GM21528 (cell line): ENCODE data around the gene SLC44A1.

Experiments used
- ATAC-seq: cut with Tn5 transposase; IDR thresholded peaks from one replicate; pipeline ENCODE4 v1.9.1; 2021; ENCODE audit warnings: mild to moderate bottlenecking, moderate library complexity; ENCODE audit not compliant: unreplicated experiment, low FRiP score

SLC44A1 gene

DNA sequence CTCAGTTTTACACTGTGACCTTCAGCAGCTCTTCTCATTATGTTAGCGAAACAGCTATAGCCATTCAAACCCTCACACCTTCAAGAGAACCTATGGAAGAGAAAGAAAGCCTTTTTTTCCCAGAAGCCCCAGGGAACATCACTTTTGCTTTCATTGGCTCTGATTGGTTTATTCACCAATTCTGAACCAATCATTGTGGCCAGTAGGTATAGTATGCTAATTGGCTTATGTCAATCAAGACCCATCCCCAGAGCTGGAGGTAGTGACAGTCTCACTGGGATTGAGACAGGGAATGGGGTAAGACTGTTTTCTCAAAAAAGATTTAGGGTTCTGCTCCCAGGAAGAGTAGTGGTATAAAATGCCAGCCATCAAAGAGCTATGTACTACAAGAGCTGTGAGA, 129.3 kb downstream of the SLC44A1 start:
- ATAC-seq = no peak

DNA sequence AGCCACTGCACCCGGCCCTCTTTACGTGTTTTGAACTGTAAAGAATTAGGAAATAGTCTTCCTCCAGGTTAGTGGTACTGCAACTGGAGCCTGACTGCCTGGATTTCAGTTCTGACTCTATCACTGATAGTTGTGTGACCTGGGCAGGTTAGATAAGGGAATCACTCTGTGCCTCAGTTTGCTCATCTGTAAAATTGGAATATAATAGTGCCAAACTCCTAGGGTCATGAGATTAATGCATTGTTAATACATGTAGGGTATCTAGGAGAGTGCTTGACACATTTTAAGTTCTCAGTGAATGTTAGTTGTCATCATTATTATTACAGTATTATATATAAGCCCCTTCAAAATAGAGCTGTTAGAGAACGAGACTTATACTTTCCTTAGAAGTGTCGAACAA, 130.9 kb downstream of the SLC44A1 start:
- ATAC-seq = no peak

DNA sequence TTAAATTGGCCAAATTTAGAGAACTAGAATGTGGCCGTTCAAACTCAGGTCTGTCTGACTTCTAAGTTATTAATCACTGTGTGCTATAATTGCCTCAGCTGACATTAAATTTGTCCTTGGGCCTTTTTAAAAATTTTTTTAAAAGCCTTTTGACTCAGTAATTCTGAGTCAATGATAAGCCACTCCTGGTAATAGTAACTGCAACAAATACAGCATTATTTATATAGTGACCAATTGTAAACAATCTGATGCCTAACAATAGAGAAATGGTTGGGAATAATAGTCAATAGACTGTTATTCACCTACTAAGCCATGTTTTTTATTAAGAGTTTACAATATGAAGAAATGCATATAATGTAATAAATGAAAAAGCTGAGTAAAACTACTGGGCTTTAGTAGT, 132.4 kb downstream of the SLC44A1 start:
- no peak for ATAC-seq

DNA sequence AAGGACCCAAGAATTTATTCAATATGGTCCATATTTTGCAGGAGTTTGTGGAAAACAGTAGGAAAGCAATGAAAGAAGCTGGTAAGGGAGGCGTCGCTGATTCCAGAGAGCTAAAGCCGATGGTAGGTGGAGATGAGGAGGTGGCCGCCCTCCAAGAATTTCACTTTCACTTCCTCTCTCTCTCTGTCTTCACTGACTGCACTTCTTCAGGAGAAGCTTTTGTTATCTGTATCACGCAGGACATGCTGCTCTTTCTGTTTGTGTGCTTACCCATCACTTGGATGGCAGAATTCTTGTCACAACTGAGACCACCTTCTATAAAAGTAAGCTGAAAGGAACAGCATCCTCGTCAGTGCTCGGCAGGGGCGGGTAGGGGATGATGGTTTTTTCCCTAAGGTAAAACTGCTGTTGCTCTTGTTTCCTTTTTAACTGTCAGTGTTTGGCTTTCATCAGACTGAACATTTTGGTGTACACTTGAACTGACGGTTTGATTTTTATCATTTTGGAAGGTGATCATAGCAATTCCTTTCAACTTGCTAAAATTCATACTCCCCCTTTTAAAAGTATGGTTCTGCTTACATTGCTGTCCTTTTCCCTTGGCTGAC, 141.0 kb downstream of the SLC44A1 start:
- ATAC-seq = peak; percentile 99

DNA sequence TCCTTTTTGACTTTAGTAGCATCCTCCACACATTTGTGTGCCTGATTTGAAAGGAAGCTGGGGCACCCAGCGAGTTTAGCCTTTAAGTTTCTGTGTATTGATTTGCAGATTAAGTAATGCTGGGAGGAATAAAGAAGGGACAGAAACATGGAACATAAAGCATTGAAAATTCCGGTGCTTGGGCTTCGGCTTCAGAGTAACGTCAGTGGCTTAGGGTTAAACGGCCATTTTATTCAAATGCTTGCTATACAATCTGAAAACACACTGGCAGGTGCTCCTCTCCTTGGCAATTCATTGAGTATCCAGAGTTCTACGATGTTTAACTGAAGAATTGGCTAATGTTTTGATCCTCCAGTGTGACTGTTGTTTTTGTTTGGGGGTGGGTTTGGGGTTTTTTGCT, 145.3 kb downstream of the SLC44A1 start:
- ATAC-seq = no peak

DNA sequence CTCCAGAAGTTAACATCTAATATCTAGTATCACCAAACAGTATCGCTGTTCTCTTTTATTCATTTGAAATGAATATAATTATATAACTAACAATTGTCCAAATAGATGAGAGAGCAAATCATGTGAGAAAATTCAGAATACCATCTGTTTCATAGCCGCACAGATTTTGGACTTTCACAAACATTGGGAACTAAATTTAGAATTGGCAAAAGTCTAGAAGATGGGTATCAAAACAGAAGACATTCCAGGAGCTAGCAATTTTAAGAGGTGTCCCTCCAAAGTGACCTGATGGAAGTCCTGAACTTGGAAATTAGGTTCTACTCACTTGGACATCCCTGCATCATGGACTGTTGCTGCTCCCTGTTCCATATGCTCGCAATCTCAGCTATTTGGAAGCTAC, 146.4 kb downstream of the SLC44A1 start:
- no peak for ATAC-seq

DNA sequence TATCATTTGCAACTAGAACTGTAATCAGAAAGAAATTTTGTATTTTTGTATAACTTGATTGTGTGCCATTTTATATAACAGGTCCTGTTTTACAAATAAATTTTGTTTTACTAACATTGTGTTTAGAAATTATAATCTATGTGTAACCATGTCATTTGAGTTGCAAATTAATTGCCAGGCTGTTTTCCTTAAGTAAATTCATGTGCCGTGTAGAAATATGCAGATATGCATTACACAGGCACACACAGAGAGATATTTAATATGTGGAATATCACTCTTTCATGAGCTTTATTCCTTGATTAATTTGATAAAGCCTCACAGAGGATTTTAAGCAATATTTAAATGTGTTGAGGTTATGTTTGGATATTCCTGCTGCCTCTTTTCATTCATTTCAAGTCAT, 146.8 kb downstream of the SLC44A1 start:
- no peak for ATAC-seq

DNA sequence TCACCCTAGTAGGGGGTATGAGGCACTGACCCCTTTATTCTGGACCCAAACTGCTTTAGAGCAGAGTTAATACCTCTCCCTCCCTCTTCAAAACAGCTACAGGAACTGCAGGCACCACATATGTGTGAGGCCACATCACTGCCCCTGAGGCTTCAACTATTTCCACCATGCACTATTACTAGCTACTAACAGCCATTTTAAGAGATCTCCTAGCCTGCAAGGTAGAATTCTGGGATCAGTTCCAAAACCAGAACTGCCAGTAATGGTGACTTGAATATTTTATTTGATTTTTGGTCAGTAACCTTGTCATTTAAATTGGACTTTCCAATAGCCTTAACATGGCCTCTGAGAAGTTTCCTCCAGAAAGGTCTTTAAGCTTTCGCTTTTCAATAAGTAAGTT, 148.1 kb downstream of the SLC44A1 start:
- no peak for ATAC-seq

DNA sequence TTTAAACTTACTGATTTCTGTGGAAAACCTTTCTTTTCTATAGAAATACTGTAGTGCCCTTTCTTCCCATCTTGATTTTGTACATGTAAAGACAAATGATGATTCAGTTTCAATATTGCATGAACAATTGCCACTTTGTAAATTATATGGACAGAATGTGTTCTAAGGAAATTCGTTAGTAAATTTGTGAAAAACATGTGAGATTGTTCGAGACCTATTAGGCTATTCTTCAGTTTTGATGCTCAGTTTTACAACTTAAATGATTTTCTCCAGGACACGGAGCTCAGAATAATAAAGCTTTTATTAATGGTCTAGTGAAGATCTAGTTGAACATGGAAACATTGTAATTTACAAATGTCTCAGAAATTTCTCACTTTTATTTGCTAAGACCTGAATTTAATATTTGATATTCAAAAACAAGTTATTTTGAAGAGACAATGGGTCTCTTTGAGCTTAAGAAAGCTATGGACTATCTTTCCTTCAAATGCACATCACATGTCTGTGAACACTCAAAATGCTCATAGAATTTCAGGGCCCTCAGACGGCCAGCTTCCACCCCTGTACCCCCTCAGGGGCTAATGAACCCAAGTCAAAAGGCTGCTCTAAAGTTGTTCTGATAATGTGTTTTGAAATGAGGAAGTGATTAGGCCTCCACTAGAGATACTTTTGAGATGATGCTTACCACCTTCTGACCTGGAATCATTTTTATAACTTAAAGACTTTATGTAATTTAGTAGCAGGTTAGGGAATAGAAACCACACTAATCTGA, 149.3 kb downstream of the SLC44A1 start:
- no peak for ATAC-seq

DNA sequence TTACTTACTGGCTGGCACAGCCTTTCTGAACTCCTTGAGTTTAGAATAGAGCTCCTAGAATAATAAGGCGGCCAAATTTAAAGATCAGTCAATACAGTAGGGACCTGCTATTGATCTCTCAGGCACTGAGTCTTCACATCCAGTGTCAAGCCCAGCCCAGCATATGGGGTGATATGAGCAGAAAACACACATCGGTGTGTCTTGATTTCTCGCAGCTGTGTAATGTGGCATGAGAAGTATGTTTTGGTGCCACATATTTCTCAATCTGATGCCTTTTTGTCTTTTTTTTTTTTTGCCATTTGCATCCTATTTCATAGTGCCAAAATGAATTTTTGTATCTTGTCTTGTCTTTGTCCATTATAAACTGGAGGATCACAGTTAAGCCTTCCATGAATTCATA, 152.0 kb downstream of the SLC44A1 start:
- no peak for ATAC-seq

DNA sequence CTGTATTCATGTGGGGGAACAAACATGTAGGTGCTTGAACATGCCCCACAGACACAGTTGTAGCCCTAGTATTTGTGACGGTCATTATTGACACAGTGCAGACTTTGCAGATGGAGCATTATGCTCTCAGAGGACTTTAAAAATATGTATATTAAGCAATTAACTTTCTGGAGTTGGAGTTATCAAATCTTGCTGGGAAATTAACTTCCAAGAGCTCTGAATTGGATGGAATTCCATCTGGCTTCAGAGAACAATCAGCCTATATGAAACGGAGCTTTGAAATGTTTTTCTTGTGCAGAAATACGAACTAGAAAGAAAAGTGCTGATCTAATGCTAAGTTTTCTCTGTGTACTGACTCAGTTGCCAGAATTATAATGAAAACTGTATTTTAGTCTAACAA, 152.4 kb downstream of the SLC44A1 start:
- no peak for ATAC-seq

DNA sequence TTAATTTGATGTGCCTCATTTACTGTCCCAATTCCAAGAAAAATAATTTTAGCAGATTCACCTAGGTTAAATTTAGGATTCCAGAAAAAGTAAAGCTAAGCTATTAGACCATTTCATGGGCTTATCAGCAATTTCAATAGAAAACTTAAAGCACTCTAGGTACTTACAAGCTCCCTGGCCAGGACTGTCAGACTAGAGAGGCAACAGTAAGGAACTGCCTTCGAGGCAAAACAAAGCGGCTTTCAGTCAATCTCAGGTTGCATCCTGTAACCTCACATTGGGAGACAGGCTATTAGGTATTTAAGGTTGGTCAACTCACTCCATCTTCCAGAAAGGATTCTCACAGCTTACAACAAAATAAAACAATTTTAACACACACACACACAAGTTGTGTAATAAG, 154.7 kb downstream of the SLC44A1 start:
- ATAC-seq = no peak

DNA sequence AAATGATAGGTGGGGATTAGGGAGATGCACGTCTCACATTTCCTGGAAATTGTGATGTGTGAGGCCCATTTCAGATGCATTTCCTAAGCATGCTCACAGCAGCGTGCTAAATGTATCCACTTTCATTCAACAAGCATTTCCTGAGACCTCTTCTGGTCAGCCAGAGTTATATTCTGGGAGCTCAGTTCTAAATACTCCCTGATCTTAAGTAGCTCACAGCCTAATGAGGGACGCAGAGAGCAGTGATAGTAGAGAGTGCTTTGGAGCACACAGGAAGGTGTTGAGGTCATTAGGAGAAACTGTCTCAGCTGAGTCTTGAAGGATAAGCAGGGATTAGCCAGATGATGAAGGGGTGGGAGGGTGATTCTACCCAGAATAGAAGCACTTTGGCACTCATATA, 157.2 kb downstream of the SLC44A1 start:
- no peak for ATAC-seq

DNA sequence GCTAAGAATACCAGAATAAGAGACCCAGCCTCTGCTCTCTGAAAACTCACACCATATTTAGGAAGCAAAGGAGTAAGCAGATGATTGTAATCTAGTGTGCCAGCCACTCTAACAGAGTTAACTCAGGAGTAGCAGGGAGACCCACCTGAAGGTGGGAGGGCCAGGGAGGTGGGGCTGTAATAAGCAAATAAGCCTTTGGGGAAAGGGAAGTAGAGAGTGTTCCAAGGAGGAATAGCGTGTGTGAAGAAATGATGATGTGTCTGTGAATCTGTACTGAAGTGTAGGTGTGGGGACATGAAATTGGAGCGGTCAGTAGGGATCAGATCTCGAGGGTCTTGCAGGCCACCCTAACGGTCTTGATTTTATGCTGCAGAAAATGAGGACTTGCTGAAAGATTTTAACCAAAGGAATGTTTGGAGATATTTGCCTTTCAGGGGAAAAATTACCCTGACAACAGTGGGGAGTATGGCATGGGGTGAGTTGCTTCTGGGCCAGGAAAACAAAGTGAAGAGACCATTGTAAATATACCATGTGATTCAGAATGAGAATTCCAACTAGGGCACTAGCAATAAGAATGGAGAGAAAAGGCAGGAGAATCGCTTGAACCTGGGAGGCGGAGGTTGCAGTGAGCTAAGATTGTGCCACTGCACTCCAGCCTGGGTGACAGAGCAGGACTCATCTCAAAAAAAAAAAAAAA, 159.2 kb downstream of the SLC44A1 start:
- no peak for ATAC-seq

DNA sequence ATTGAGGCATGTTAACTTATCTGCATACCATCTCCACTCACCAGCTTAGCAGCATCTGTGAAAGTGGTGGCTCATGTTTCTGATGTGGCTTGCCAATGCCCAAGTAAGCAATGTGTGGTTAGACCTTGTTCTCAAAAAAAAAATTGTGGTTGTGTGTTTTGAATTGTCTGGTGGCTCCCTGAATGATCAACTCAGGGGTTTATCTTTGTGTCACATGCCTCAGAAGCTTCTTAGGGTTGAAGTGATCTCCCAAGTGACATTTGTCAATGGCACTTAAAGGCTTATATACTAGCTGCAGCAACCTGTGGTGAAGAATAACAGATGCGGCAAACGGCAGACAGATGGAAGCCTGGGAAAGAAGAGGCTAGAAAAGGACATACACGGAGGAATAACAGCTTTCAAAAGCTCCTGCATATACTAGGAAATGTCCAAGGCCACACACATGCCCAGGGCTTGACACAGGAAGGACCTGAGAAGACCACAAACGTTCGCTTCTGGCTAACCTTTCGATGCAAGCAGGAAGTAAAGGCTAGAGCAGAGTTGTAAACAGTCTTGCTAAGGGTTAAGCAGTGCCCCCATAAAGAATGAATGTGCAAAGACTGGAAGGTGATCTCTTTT, 161.2 kb downstream of the SLC44A1 start:
- peak; percentile 93 for ATAC-seq

DNA sequence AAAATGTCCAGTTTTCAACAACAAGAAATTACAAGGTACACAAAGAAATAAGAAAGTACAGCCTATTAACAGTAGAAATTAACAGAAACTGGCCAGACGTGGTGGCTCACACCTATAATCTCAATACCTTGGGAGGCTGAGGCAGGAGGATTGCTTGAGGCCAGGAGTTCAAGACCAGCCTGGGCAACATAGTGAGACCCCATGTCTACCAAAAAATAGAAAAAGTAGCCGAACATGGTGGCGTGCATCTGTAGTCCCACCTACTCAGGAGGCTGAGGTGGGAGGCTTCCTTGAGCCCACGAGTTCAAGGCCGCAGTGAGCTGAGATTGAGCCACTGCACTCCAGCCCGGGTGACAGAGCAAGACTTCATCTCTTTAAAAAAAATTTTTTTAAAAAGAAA, 161.9 kb downstream of the SLC44A1 start:
- no peak for ATAC-seq

DNA sequence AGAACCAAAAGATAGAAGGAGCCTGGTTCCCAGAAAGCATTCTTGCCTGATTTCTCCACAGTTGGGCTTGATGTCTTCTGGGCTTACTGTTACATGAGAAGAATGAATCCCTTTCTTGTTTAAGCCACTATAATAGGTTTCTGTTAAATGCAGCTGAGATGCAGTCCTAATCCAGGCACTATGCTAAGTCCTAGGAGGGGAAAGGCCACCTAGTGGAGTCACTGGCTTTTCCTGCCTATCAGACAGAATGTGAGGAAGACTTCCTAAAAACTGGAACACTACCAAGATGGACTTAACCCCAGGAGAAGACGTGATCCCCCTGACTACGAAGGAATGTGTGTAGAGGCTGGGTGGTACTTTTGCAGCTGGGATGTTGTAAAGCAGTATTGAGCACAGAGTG, 169.1 kb downstream of the SLC44A1 start:
- no peak for ATAC-seq

DNA sequence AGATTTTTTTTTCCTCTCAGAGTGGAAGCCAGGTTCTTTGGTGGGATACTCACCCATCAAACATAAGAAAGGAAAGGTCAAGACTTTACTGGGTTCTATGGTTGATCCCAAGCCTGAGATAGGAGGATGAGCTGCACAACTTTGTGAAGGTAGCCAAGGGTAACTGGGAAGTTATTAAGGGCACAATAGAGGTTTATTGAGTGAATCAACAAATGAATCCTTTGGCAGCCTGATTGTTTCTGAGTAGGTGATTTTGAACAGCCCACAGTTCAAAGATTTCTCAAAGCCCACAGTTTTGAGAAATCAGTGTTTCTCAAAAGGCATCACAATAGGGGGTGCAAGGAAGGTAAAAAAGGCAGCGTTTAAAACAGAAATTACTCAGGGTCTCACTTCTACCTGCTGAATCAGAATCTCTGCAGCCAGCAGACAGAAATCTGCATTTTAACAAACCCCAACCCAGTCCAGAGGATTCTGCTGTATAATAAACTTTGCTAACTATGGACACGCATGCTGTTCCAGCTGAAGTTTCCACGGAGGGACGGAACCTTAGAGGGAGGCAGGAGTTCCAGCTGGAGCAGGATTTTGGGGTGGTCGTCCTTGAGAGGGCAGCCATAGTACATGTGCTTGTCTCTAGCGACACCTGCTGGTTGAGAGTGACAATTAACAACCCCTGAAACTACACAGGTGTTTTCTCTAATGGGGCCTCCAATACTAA, 170.7 kb downstream of the SLC44A1 start:
- ATAC-seq = no peak

DNA sequence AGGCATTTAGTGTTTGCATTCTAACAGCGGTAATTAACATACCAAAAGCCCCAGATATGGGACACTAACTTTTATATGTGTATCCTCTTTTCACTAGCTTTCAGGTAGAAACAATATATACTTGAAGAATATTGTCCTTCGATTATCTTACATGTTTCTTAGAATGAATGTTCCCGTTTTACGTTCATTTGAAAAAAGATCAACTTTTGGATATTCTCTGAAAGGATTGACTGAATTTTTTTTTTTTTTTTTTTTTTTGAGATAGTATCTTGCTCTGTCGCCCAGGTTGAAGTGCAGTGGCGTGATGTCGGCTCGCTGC, 171.2 kb downstream of the SLC44A1 start:
- ATAC-seq = no peak

DNA sequence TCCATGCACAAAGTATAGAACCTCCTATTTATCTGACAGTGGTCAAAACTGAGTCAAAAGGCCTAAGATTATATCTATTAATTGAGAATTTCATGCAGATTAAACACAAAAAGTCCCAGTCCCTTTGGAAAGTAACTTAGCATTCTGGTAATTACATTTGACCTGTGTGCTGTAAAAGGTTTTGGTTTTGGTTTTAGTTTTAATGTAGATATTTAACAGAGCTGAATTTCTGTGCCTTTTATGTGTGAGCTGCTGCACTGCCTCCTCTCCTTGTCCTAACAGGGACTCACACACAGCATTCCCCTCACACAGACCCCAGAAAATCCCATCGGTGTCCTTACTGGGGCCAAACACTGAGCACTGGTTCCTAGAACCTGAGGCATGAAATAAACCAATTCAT, 172.4 kb downstream of the SLC44A1 start:
- ATAC-seq = no peak
